A549 (cell line): Measurements from ENCODE around the gene ITPRID1. TPM values are rescaled to one million over a fixed set of nuclear protein-coding genes. Genes with fewer than 3 reads are reported as not detected.

Experiments used
- ATAC-seq, 2 experiments: fragments of 200-7000 bp in 1 of 2; fragments of >200 bp in 1 of 2; cut with Nextera tagmentation in 1 of 2; cut with Tn5 transposase in 1 of 2; 3 replicates each; pipeline versions ENCODE4 v1.8.0 to v1.9.1; 2018 to 2020; ENCODE audit warnings: mild to moderate bottlenecking in 1 of 2, moderate library complexity in 1 of 2
- CTCF ChIA-PET: fragments of 300-600 bp; sonication (Branson Sonifier 250); formaldehyde crosslinking; extraction: SDS; loops from one replicate; lab custom pipeline; 2021; ENCODE audit warnings: antibody characterized with exemption, inconsistent platforms; lab: Yijun Ruan, JAX
- POLR2A ChIA-PET: fragments of 350-600 bp; formaldehyde crosslinking; extraction: SDS; loops from one replicate; lab custom pipeline; 2021; ENCODE audit warnings: antibody characterized with exemption, inconsistent platforms; lab: Yijun Ruan, JAX
- DNase-seq, 2 experiments: peaks; one replicate each; pipeline versions ENCODE4 v3.0.0 to v3.0.0-alpha.2; 2011 to 2016; ENCODE audit warnings: low read depth in 1 of 2, low spot score in 1 of 2
- FAIRE-seq: peaks from 2 replicates; lab custom pipeline; 2011; peaks lifted over from hg19 to GRCh38; lab: Jason Lieb, UNC
- H3K27ac ChIP-seq, 2 experiments: fragments of >200 bp; sonication (Bioruptor Twin); formaldehyde crosslinking; 3 replicates each; pipeline ENCODE4 v1.5.1; 2016 to 2017
- H3K4me1 ChIP-seq: fragments of >200 bp; sonication (Bioruptor Twin); formaldehyde crosslinking; 3 replicates; pipeline ENCODE4 v1.6.1; 2016
- H3K4me2 ChIP-seq: fragments of >200 bp; sonication (Bioruptor Twin); formaldehyde crosslinking; 3 replicates; pipeline ENCODE4 v1.6.1; 2016
- H3K4me3 ChIP-seq: fragments of >200 bp; sonication (Bioruptor Twin); formaldehyde crosslinking; 3 replicates; pipeline ENCODE4 v1.5.1; 2016
- H3K9me3 ChIP-seq: fragments of >200 bp; sonication (Bioruptor Twin); formaldehyde crosslinking; 3 replicates; pipeline ENCODE4 v1.6.1; 2016
- CBX2 ChIP-seq: fragments of 200-600 bp; sonication (generic); IDR thresholded peaks from 2 replicates; pipeline ENCODE4 v1.6.1; 2016; ENCODE audit warnings: low read depth, mild to moderate bottlenecking, borderline replicate concordance
- CHD4 ChIP-seq: fragments of 200-600 bp; sonication (generic); IDR thresholded peaks from 2 replicates; pipeline ENCODE4 v1.6.1; 2016; ENCODE audit warnings: antibody characterized with exemption, mild to moderate bottlenecking, borderline replicate concordance
- EP300 ChIP-seq, 2 experiments: fragments of >200 bp; sonication (Bioruptor Twin); formaldehyde crosslinking; IDR thresholded peaks; 2 replicates in 1 of 2; 3 replicates in 1 of 2; pipeline ENCODE4 v1.6.1; 2016 to 2017
- FOSL2 ChIP-seq, 2 experiments: fragments of 450-650 bp in 1 of 2; fragments of >200 bp in 1 of 2; sonication (Bioruptor Twin) in 1 of 2; formaldehyde crosslinking; IDR thresholded peaks; 2 replicates each; pipeline versions ENCODE4 v1.5.0 to v1.6.1; 2016 to 2020; ENCODE audit warnings: mild to moderate bottlenecking in 1 of 2, moderate library complexity in 1 of 2
- MAZ ChIP-seq: fragments of 150-350 bp; IDR thresholded peaks from 2 replicates; pipeline ENCODE4 v1.6.1; 2014; ENCODE audit warnings: antibody characterized with exemption, low read depth, low read length, borderline replicate concordance
- PHF8 ChIP-seq: fragments of 200-600 bp; sonication (generic); IDR thresholded peaks from 2 replicates; pipeline ENCODE4 v1.6.1; 2016; ENCODE audit warnings: low read depth, mild to moderate bottlenecking, antibody characterized with exemption, moderate library complexity, borderline replicate concordance
- RAD21 ChIP-seq, 2 experiments: fragments of >200 bp in 1 of 2; sonication (Bioruptor Twin) in 1 of 2; formaldehyde crosslinking in 1 of 2; IDR thresholded peaks in 1 of 2; conservative IDR thresholded peaks in 1 of 2; 2 replicates in 1 of 2; 3 replicates in 1 of 2; pipeline ENCODE4 v1.6.1; 2012 to 2018; ENCODE audit warnings: inconsistent platforms in 1 of 2
- RNF2 ChIP-seq: fragments of 200-600 bp; sonication (generic); IDR thresholded peaks from 2 replicates; pipeline ENCODE4 v1.6.1; 2016; ENCODE audit warnings: low read depth, mild to moderate bottlenecking, antibody characterized with exemption, moderate library complexity, borderline replicate concordance
- SMC3 ChIP-seq: fragments of >200 bp; sonication (Bioruptor Twin); formaldehyde crosslinking; IDR thresholded peaks from 3 replicates; pipeline ENCODE4 v1.6.1; 2018; ENCODE audit warnings: inconsistent platforms
- ZNF302 ChIP-seq: fragments of 250-450 bp; sonication (Bioruptor Pico); IDR thresholded peaks from 2 replicates; pipeline ENCODE4 v1.9.0; 2021; ENCODE audit warnings: inconsistent platforms, mild to moderate bottlenecking, moderate library complexity
- ZSCAN20 ChIP-seq: fragments of 250-450 bp; sonication (Bioruptor Pico); IDR thresholded peaks from 2 replicates; pipeline ENCODE4 v1.8.0; 2022; ENCODE audit warnings: mild to moderate bottlenecking, moderate library complexity
- WGBS: methylation state at CpG from one replicate; pipeline ENCODE4 v1.1.6; 2017; ENCODE audit errors: missing lambda C conversion rate; 5-methylcytosine and 5-hydroxymethylcytosine counted together
- polyA plus RNA-seq, 4 experiments: library from polyadenylated mRNA; depleted of rRNA in 3 of 4; stranded (reverse); fragments of >200 nt; fragmentation: RNase III in 1 of 4; extraction: RNeasy Plus Mini Kit Qiagen cat#74134 plus additional on column Dnase treatment in 1 of 4; gene quantifications; 2 replicates in 3 of 4; 3 replicates in 1 of 4; pipeline ENCODE4 v1.2.3, GENCODE V29; 2011 to 2017
- TF ChIP-seq, protein P1 (sequence below): fragments of 250-450 bp; sonication (Bioruptor Pico); IDR thresholded peaks from 2 replicates; pipeline ENCODE4 v1.5.0; 2021; ENCODE audit warnings: mild to moderate bottlenecking, moderate library complexity, borderline replicate concordance
- TF ChIP-seq, protein P2 (sequence below): fragments of >200 bp; sonication (Bioruptor Twin); formaldehyde crosslinking; IDR thresholded peaks from 3 replicates; pipeline ENCODE4 v1.5.1; 2016
- TF ChIP-seq, protein P3 (sequence below): fragments of 150-350 bp; IDR thresholded peaks from 2 replicates; pipeline ENCODE4 v1.6.1; 2014; ENCODE audit warnings: low read depth, mild to moderate bottlenecking, low read length

Gene ITPRID1
- polyA plus RNA-seq, 2 of the 4 experiments (the other 2 are of a cell fraction), result not detected

DNA sequence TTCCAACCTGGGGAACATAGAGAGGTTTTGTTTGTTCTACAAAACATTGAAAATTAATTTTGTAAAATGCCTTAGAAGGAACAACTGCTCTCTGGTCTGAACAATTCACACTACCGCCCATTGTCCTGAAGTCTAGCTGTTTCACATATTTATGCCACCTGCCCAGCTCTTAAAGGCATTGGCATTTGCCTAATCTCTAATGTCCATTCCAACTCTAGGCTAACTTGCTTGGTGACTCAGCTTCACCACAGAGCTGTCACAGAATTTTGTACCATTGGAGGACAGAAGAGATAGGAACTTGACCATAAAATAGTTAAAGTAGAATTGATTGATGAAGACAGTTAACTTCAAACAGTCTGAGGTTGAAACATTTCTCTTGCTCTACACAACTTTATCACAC is 119.6 kb downstream of the ITPRID1 start:
- TF ChIP-seq, protein P1, sequence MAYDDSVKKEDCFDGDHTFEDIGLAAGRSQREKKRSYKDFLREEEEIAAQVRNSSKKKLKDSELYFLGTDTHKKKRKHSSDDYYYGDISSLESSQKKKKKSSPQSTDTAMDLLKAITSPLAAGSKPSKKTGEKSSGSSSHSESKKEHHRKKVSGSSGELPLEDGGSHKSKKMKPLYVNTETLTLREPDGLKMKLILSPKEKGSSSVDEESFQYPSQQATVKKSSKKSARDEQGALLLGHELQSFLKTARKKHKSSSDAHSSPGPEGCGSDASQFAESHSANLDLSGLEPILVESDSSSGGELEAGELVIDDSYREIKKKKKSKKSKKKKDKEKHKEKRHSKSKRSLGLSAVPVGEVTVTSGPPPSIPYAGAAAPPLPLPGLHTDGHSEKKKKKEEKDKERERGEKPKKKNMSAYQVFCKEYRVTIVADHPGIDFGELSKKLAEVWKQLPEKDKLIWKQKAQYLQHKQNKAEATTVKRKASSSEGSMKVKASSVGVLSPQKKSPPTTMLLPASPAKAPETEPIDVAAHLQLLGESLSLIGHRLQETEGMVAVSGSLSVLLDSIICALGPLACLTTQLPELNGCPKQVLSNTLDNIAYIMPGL (CRISPR knock-in tag), result no peak
- Histone ChIP-seq H3K4me3 (no peak overlapping the region), H3K4me1 (no peaks in the 10 kb centered on the region), H3K9me3 (0 out of 3 replicates have a peak, but pooled peaks cover under 1% of the 10 kb centered on the region), H3K27ac (no peak overlapping the region), H3K4me2 (no peak overlapping the region)
- 69% methylated on average over 1 of the region's 1 CpG for WGBS
- POLR2A ChIA-PET, result no interaction called here
- DNase-seq (no peak), ATAC-seq (peak; percentile 19 to 31; a peak in 2 of 6 replicates), FAIRE-seq (no peak)
- CTCF ChIA-PET, result interaction anchor here (0.6 to 8.0 kb wide), 53 partner anchors 10 to 650 kb away, joined by 3 to 113 read pairs (median 4); no protein-coding TSS in a partner anchor

DNA sequence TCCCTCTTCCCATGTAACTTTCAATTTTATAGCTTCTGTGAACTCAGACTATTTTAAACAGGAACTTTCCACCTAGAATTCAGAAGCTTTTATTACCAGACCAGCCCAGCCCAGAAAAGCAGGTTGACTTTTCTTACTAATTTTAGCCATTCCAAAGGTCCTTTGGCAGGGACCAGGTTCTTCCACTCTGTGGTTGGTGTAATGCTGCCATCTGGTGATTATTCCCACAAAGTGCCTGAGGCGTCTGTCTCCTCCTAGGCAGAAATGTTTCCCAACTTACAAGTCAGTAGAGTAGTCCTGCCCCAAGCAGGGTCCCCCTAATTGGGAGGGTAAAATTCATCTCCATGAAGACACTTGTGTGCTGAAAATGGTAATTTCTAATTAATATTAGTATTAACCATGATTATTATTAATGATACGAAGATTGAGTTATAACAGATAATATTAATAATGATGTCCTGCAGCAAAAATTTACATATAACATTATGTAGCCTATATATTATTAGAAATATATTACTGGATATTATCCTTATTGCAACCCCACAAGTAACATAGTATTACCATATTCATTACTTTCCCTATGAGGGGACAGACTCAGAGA is 120.1 kb downstream of the ITPRID1 start:
- no peak overlapping the region for H3K4me2 ChIP-seq
- H3K9me3 ChIP-seq, result peaks cover 6% of the 10 kb centered on the region; the same call in 2 of the 3 replicates
- whole genome bisulfite sequencing, result 23% methylated on average over 2 of the region's 2 CpGs
- FAIRE-seq (no peak), ATAC-seq (peak; percentile 96), DNase-seq (peak; percentile 47 to 69)
- CTCF ChIA-PET, result interaction anchor here (0.6 to 8.0 kb wide), 61 partner anchors 9 to 722 kb away, joined by 3 to 113 read pairs (median 4); no protein-coding TSS in a partner anchor
- H3K4me1 ChIP-seq, result no peaks in the 10 kb centered on the region
- TF ChIP-seq ZSCAN20 (no peak), MAZ (no peak), CBX2 (no peak), ZNF302 (no peak), RAD21 (conservative IDR thresholded peaks at IDR 0.05 in 1 of 2, IDR thresholded peaks at IDR 0.05 in 1 of 2) (peak; percentile 87 to 92), SMC3 (peak; percentile 91)
- TF ChIP-seq, protein P2, sequence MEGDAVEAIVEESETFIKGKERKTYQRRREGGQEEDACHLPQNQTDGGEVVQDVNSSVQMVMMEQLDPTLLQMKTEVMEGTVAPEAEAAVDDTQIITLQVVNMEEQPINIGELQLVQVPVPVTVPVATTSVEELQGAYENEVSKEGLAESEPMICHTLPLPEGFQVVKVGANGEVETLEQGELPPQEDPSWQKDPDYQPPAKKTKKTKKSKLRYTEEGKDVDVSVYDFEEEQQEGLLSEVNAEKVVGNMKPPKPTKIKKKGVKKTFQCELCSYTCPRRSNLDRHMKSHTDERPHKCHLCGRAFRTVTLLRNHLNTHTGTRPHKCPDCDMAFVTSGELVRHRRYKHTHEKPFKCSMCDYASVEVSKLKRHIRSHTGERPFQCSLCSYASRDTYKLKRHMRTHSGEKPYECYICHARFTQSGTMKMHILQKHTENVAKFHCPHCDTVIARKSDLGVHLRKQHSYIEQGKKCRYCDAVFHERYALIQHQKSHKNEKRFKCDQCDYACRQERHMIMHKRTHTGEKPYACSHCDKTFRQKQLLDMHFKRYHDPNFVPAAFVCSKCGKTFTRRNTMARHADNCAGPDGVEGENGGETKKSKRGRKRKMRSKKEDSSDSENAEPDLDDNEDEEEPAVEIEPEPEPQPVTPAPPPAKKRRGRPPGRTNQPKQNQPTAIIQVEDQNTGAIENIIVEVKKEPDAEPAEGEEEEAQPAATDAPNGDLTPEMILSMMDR, result peak; percentile 76
- TF ChIP-seq, all 56 proteins: peak for 3
- no peak overlapping the region for H3K4me3 ChIP-seq
- no peak overlapping the region for H3K27ac ChIP-seq
- POLR2A ChIA-PET, result no interaction called here

DNA sequence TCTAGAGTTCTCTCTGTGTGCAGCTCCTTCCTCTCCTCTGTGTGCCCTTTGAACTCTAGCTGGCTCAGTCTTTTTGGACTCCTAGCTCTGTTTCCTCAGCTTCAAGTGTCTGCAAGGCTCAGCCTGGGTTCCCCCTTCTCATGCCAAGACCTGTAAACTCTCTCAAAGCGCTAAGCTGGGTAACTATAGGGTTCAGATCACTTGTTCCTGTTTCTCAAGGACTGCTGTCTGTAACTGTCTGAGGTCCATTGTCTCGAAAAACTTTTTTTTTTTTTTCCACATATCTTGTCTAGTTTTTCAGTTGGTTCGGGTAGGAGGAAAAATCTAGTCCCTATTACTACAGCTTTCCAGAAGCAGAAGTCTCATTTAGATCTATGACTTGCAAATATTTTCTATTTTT is 126.5 kb downstream of the ITPRID1 start:
- no peak overlapping the region for H3K27ac ChIP-seq
- no peak for ATAC-seq
- ChIA-PET POLR2A (no interaction called here), CTCF (interaction anchor here (0.6 to 2.4 kb wide), 6 partner anchors 197 to 1566 kb away, joined by 3 to 10 read pairs (median 6); no protein-coding TSS in a partner anchor)
- no peak overlapping the region for H3K4me2 ChIP-seq
- peaks cover 10% of the 10 kb centered on the region; the same call in 2 of the 3 replicates for H3K9me3 ChIP-seq
- H3K4me1 ChIP-seq, result no peaks in the 10 kb centered on the region
- 8% methylated on average over 3 of the region's 3 CpGs for WGBS
- no peak overlapping the region for H3K4me3 ChIP-seq
- DNase-seq, result no peak
- no peak for FAIRE-seq
- TF ChIP-seq RNF2 (no peak), PHF8 (no peak), CHD4 (no peak), ZNF302 (no peak), FOSL2 (IDR thresholded peaks at IDR 0.05) (no peak), FOSL2 (CRISPR knock-in tag; IDR thresholded peaks at IDR 0.05) (no peak), EP300 (IDR thresholded peaks at IDR 0.05) (no peak)
- TF ChIP-seq, protein P3, sequence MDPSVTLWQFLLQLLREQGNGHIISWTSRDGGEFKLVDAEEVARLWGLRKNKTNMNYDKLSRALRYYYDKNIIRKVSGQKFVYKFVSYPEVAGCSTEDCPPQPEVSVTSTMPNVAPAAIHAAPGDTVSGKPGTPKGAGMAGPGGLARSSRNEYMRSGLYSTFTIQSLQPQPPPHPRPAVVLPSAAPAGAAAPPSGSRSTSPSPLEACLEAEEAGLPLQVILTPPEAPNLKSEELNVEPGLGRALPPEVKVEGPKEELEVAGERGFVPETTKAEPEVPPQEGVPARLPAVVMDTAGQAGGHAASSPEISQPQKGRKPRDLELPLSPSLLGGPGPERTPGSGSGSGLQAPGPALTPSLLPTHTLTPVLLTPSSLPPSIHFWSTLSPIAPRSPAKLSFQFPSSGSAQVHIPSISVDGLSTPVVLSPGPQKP, result no peak
